ENCODE measurements around the gene DCAF6.
A peak's percentile ranks its signal among the peaks of the same experiment; 100 is the strongest.
"Not testable (repeated sequence)": the region's sequence is repeated elsewhere in the genome, so short reads cannot be mapped to it uniquely, and the experiment has no call there.

The DCAF6 gene

GRCh38 chr1:168032029-168032428 is 95.5 kb downstream of the DCAF6 start:
- DNase-seq, result no peak

DNA sequence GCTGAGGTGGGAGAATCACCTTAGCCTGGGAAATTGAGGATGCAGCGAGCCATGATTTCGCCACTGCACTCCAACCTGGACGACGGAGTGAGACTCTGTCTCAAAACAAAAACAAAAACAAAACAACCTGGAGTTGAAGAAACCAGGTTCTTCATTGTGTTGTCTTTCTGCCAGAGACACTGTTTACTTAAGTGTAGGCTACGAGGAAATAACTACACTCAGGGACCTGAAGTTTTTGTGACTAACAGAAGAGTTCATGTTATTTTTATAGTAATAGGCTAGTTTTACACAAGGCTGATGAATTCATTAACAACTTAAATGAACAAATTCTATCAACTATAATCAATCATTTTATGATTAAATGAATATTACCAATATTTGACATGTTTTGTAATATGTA is 98.9 kb downstream of the DCAF6 start:
- no peak for DNase-seq

DNA sequence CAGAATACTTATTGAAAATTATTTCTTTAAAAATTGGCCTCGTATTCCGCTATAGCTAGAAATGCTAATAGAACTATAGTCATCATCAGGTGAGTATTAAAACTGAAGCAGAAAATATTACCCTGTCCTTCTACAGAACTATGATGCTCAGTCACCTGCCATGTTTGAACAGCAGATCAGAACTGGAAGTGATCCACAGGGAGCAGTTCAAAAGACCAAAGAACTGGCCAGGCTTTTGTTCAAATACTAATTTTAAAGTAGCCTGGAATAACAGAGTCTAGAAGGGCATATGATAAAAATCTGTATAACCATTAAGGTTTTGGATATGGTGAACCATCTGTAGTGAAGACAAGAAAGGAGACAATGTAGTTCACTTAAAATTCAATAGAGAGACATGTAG is 105.9 kb downstream of the DCAF6 start:
- DNase-seq, result no peak

- no peak for DNase-seq
Measured at GRCh38 chr1:168045311-168045710, 108.8 kb downstream of the DCAF6 start.

DNA sequence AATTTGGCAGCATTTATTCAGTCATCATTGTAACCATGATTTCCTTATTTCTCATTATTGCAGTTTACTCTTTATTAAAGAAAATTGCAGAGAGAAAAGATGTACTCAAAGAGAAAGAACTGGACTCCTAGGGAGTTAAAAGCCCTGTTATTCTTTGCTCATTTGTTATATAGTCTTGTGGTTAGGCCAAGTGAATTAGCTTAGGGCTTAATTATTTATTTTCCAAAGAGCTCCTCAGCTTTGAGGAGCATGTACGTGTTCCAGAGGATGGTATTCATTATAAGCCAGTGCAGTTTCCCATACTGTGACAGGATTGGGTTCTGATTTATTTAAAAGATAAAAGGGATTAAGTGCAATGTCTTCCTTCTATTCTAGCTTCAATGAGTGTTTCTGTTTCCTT is 113.8 kb downstream of the DCAF6 start:
- DNase-seq, result no peak

GRCh38 chr1:168050880-168051279 is 114.4 kb downstream of the DCAF6 start:
- DNase-seq, result no peak

DNA sequence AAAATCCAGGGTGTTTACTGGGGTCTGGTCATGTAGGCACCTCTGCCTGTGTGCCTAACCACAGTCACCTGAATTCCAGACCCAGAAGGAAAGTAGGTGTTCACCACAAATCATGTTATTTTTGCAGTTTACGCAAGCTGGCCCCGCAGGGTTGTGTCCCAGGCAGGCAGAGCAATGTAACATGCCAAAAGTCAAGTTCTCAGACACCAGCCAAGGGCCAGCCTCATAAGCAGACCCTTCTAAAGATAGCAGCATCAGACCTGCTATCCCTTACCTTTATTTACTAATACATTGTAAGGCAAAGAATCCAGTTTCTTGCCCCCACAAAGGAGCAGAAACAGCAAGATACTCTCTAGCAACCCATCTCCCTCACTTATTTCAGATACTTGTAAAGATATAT is 117.2 kb downstream of the DCAF6 start:
- DNase-seq, result no peak

- no peak for DNase-seq
Measured at GRCh38 chr1:168054117-168054516, 117.6 kb downstream of the DCAF6 start.

DNA sequence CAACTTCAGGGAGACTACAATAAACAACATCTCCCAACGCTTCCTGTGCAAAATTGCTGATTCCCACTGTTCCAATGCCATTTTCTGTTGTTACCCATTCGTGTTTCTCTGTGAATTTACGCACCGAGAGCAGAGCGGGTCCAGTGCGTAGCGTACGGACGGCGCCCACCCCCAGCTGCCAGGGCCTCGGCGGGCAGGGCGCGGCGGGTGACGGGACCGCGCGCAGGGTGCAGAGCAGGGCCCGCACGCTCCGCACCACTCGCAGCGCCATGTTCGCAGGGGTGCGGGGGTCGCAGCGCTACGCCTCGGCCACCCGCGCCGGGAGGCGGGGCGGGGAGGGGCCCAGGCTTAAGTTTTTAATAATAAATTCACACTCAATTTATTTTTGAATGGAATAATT is 119.7 kb downstream of the DCAF6 start:
- DNase-seq, result not testable (repeated sequence)

DNA sequence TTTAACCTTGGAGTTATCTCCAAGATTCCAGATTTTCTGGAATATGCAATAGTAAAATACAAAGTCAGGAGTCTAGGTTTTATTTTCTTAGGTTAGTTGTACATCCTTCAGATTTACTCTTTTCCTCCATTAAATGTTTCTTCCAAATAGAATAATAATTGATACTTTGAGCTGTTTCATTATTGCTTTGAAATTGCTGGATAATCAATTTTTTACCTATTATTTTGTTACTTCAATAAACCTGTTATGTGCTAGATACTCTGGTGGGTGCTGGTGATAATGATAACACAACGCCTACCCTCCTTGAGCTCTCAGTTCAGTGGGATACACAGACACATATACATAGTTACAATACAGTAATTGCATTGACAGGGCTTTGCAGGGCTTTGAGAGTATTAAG is 120.9 kb downstream of the DCAF6 start:
- no peak for DNase-seq

DNA sequence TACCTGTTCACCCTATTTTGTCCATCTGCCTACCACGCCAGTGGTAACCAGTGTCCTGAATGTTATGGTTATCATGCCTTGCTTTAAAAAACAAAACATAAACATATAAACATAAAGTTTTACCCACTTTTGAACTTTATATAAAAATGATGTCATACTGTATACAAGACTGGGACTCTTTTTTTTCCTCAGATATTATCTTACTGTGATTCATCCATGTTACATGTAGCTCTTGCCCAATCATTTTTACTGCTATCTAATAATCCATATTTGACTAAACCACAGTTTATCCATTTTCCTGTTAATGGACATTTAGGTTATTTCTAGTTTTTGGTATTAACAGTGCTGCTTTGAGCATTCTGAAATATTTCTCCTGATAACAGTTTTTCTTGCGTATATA is 121.4 kb downstream of the DCAF6 start:
- DNase-seq, result no peak

DNA sequence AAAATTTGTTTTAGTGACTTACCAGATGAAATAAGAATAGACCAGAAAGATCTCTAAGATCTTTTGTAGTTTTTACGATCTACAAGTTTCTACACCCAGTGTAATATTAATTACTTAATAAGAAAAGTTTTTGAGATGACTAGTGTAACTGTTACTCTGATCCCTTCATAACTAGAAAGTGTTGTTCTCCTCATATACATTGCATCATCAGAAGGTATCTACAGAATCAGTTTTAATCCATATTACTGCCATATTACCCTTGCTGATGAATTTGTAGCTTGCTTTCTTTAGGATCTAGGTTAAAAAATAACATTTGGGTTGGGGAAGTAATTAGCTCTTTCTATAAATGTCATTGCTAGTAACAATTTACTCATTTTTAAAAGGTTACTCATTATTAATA is 127.7 kb downstream of the DCAF6 start:
- no peak for DNase-seq

DNA sequence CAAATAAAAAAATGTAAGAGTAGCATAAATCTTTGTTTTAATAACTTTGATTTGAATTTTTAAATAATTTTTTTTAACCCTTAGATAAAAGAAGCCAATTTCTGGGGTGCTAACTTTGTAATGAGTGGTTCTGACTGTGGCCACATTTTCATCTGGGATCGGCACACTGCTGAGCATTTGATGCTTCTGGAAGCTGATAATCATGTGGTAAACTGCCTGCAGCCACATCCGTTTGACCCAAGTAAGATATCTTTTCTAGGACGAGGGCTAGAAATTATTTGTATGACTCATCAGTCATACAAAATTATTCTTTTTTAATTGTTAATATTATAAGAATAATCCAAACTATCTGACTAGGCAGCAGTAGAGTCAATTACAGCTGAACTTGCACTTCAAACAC is 129.0 kb downstream of the DCAF6 start:
- no peak for DNase-seq

DNA sequence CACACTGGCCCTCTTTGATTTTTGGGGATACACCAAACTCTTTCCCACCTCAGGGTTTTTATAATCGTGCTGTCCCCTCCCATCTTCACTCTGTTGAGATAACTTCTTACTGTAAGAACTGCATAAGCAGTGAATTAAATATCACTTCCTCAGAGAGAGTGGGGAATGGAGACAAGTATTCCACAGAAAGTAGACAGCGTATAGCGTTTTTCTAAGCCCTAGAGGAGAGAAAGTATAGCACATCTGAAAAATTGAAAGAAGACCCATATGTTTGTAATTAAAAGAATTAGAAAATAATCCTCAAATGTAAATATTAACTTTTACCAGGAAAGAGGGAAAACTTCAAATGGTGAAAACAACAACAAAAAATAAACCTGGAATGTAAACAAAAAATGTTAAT is 132.9 kb downstream of the DCAF6 start:
- no peak for DNase-seq

GRCh38 chr1:168079761-168080160 is 143.3 kb downstream of the DCAF6 start:
- no peak for DNase-seq

DNA sequence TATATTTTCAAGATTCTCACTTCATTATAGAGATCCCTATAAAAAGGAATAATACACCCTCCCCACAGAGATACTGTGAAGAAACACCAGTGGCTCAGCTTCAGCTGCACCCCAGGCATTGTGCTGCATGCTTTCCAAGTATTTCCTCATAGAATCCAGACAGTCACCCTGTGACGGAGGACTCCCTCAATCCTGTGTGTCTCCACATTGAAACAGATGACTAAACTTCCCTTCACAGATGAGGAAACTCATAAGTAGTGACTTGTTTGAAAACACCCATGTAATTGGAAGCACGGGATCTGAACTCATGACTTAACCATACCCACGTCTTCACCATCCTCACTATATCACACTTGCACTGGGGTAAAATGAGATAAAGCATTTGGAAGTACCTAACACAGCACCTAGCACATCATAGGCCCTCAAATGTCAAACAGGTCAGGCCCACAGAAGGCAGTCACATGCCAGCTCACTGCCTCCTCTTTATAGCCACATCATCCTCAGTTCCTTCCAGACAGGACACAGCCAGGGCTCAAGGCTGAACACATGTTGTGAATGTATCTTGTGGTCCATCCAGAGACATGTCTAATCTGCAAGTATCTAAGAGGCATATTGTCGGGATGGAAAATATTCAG is 145.0 kb downstream of the DCAF6 start:
- no peak for DNase-seq

DNA sequence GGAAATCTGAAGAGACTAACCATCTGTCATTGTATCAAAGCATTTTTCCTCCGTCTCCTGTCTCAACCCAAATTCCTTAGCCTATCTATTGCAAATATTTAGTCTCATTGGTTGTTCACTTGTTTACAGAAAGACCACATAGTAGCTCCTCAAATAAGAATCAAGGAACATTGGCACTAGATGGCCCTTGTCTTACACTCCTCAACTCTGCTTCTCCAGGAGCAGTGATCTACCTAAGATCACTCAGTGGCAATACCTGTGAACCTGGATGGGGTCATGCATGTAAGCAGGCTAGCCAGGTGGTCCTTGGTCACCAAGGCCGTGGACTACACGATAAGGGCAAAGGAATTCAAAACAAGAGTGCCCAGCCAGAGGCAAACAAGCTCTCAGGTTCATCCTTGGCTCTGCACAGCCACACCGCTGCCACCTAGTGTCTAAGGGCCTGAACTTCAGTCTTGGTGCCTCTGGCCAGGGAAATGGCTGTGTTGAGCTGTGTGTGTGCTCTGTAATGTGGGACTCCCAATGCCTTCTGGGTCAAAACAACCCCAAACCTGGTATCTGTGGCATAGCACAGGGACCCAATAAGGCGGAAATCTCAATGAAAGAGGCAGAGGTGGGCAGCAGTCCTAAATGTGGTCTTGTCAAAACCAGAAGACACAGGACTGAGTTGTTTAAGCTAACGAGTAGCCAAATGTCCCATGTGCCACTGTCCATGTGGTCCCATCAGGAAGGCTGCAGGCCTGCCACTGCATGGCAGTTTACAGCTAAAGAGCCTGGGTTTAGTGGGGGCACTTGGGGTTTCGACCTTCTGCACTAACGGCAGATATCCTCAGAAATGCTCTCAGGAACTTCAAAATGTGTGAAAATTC is 145.8 kb downstream of the DCAF6 start:
- DNase-seq, result peak; percentile 57

- DNase-seq, result no peak
Measured at GRCh38 chr1:168083456-168084325, 147.2 kb downstream of the DCAF6 start.

- DNase-seq, result no peak
Measured at GRCh38 chr1:168084396-168085231, 148.1 kb downstream of the DCAF6 start.

- no peak for DNase-seq
Measured at GRCh38 chr1:168085401-168085872, 149.0 kb downstream of the DCAF6 start.

GRCh38 chr1:168086438-168086837 is 150.0 kb downstream of the DCAF6 start:
- no peak for DNase-seq

GRCh38 chr1:168087696-168088095 is 151.2 kb downstream of the DCAF6 start:
- DNase-seq, result no peak

Data from NCI-H2171 (cell line).